HEK293 (cell line): Measurements from ENCODE around the gene PIAS2.
"Not testable (repeated sequence)": the region's sequence is repeated elsewhere in the genome, so short reads cannot be mapped to it uniquely, and the experiment has no call there.

Source experiments
- CTCF ChIP-seq: fragments of 450-650 bp; formaldehyde crosslinking; IDR thresholded peaks from 2 replicates; pipeline ENCODE4 v1.5.1; 2016; ENCODE audit warnings: missing biosample characterization, missing genetic modification characterization
- REST ChIP-seq: fragments of 450-650 bp; formaldehyde crosslinking; IDR thresholded peaks from 2 replicates; pipeline ENCODE4 v1.5.1; 2016; ENCODE audit warnings: missing biosample characterization, missing genetic modification characterization
- YY1 ChIP-seq: fragments of 450-650 bp; formaldehyde crosslinking; IDR thresholded peaks from 2 replicates; pipeline ENCODE4 v1.5.1; 2018; ENCODE audit warnings: missing biosample characterization, missing genetic modification characterization
- ZBTB10 ChIP-seq: fragments of 450-650 bp; formaldehyde crosslinking; IDR thresholded peaks from 2 replicates; pipeline ENCODE4 v1.5.1; 2016; ENCODE audit warnings: missing biosample characterization, missing genetic modification characterization
- ZBTB21 ChIP-seq: fragments of 450-650 bp; formaldehyde crosslinking; IDR thresholded peaks from 2 replicates; pipeline ENCODE4 v1.5.1; 2017; ENCODE audit warnings: missing biosample characterization, missing genetic modification characterization
- ZBTB44 ChIP-seq: fragments of 450-650 bp; IDR thresholded peaks from 2 replicates; pipeline ENCODE4 v1.5.1; 2018; ENCODE audit warnings: missing biosample characterization, mild to moderate bottlenecking, missing genetic modification characterization
- ZNF138 ChIP-seq: fragments of 450-650 bp; formaldehyde crosslinking; IDR thresholded peaks from 2 replicates; pipeline ENCODE4 v1.5.1; 2016; ENCODE audit warnings: missing biosample characterization, missing genetic modification characterization, borderline replicate concordance
- ZNF324 ChIP-seq: fragments of 450-650 bp; formaldehyde crosslinking; IDR thresholded peaks from 2 replicates; pipeline ENCODE4 v1.5.1; 2016; ENCODE audit warnings: missing biosample characterization, missing genetic modification characterization
- ZNF416 ChIP-seq: fragments of 450-650 bp; formaldehyde crosslinking; IDR thresholded peaks from 2 replicates; pipeline ENCODE4 v1.5.1; 2016; ENCODE audit warnings: missing biosample characterization, missing genetic modification characterization
- ZNF768 ChIP-seq: fragments of 450-650 bp; formaldehyde crosslinking; IDR thresholded peaks from 2 replicates; pipeline ENCODE4 v1.5.1; 2018; ENCODE audit warnings: missing biosample characterization, mild to moderate bottlenecking, missing genetic modification characterization
- ZNF837 ChIP-seq: fragments of 450-650 bp; formaldehyde crosslinking; IDR thresholded peaks from 2 replicates; pipeline ENCODE4 v1.5.1; 2016; ENCODE audit warnings: missing biosample characterization, missing genetic modification characterization

- not testable (repeated sequence) for TF ChIP-seq ZNF837 (tag by site-specific recombination); CTCF; ZNF416 (tag by site-specific recombination); ZNF138 (tag by site-specific recombination); REST (tag by site-specific recombination); ZBTB21 (tag by site-specific recombination); ZNF324 (tag by site-specific recombination); YY1 (tag by site-specific recombination); ZBTB44 (tag by site-specific recombination); ZNF768 (tag by site-specific recombination); ZBTB10 (tag by site-specific recombination)
These were observed 52.1 kb downstream of the PIAS2 start for GRCh38 chr18:46865245-46865644.
